ENCODE data around the gene SLC46A1.

The SLC46A1 gene

DNA sequence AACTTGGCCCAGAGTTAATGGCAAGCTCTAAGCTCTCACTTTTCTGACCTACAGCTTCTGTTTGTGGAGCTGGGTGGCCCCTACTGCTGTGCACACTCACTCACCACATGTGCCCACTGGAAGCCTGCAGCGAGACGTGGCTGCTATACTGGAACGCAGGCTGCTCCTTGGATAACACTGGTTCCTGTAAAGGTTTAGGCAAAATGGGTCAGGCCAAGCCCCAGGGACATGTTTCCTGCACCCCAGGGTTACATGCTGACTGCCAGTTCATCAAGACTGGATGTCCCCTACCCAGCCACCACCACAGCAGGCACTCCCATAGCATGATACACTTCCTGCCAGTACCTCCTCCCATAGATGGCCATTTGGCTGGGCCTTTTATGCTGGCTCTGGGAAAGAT, 57.0 kb downstream of the SLC46A1 start:
- no peak for DNase-seq

DNA sequence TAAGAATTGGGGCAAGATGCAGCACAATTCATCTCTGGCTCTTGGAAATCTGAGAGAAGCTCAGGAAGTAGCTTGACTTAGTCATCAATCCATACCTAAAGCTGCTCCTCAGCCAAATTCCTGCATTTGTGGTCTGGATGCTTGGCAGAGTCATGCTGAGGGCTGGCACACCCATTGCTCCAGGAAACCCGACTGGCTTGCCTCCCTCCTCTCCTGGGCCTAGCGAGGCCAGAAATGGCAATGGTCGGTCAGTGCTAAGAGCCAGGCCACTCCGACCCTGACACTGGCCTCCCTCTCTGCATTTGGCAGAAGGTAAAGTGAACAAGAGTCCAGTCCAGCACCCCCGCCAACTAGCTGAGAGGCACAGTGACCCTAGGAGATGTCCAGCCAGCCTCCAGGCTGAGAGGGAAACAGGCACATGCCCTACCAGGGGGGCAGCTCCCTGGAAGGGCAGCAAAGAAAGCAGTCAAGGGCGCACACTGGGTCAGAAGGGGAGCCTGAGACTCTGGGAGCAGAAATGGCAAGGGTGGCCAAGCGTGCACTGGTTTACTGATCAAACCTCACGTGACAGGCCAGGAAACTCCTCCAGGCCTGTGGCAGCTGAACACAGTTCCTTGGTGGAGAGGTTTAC, 58.6 kb downstream of the SLC46A1 start:
- DNase-seq = no peak

DNA sequence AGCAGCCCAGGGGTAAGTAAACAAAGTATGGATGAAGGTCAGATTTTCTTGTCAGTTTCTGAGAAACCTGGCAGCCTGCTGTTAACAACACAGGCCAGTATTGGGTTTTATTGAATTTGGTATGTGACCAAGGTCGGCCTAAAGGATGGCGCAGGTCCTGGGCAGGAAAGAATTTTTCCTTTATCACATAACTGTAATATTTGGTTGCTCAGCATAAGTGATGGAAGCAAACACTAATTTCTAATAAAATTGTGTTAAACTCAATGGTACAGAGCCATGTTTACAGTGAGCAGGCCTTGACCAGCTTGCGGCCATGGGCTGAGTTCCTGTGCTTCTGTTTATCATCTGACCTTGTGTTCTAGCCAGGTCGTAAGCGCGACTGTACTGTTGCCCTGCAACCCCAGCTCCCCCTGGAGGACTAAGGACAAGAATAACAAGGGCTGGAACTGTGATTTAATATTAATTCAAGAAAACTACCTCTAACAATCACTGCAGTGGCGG, 59.2 kb downstream of the SLC46A1 start:
- DNase-seq = no peak

DNA sequence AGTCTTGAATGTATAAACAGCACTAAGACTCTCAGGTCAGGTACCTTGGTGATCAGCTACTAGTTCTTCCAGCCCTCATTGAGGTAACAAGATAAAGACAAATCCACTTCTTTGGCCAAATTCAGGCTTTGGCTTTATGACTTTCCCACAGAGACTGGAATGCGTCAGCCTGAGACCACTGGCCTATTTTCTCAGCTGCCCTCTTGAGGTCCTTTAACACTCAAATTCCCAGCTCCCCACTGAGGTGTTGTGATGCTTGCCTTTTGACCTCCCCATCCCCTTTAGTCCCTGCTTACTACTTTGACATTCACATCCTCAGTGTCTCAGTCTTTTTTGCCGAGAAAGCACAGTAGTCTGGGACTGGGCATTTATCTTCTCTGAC, 59.8 kb downstream of the SLC46A1 start:
- no peak for DNase-seq

DNA sequence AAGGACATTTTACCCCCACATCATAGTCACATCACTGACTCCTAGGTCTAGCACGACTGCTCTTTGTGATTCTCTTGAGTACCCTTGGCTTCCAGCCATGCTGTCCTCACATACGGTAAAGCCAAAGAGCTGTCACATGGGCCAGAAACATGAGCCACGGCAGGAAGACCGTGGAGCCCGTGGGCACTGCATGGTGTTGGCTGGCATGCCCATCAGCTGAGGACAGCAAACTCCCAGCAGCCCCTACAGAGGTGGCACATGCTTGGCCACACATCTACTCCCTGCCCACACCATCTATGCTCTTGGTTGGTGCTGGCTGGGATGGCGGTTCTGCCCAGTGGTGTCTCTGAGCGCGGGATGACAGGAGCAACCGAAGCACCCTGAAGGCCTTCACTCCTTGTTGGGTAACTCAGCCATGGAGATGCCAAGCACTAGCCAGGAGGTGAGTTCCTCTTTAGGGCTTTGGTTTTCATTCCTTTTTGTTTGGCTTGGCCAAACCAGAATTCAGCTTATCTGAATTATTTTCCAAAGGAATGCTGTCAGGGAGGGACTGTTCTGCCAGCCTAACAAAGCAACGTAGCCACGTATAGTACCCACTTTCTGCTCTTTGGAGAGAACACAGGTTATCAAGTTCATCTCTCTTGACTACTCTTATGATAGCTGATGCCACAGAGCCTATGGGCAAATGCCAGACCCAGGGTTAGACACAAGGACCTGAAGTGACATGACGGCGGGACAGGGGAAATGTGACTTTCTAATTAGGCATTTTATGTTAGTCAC, 60.4 kb downstream of the SLC46A1 start:
- DNase-seq = no peak
